ENCODE data around the gene LRP5. TPM values are rescaled to one million over a fixed set of nuclear protein-coding genes. Genes with fewer than 3 reads are reported as not detected.

The LRP5 gene
- total RNA-seq, 1 donor, result 0.42 TPM

GRCh38 chr11:68351450-68352275 lies 39.3 kb downstream of the LRP5 start:
- Histone ChIP-seq H3K4me1 (ENCODE audit: insufficient read depth, low read length) (no peaks in the 10 kb centered on the region), H3K27me3 (ENCODE audit: insufficient read depth, low read length) (no peaks in the 10 kb centered on the region), H3K4me3 (ENCODE audit: low read length) (no peak overlapping the region), H3K9me3 (ENCODE audit: low read depth, low read length) (no peaks in the 10 kb centered on the region)

DNA sequence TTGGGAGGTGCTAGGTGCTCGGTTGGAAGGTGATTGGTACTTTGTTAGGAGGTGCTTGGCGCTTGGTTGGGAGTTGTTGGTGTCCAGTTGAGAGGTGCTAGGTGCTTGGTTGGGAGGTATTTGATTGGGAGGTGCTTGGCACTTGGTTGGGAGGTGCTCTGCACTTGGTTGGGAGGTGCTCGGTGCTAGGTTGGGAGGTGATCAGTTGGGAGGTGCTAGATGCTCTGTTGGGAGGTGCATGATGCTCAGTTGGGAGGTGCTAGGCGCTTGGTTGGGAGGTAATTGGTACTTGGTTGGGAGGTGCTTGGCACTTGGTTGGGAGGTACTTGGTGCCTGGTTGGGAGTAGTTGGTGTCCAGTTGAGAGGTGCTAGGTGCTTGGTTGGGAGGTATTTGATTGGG lies 40.2 kb downstream of the LRP5 start:
- Histone ChIP-seq H3K9me3 (ENCODE audit: low read depth, low read length) (no peaks in the 10 kb centered on the region), H3K4me1 (ENCODE audit: insufficient read depth, low read length) (no peaks in the 10 kb centered on the region), H3K27me3 (ENCODE audit: insufficient read depth, low read length) (no peaks in the 10 kb centered on the region), H3K4me3 (ENCODE audit: low read length) (no peak overlapping the region)

DNA sequence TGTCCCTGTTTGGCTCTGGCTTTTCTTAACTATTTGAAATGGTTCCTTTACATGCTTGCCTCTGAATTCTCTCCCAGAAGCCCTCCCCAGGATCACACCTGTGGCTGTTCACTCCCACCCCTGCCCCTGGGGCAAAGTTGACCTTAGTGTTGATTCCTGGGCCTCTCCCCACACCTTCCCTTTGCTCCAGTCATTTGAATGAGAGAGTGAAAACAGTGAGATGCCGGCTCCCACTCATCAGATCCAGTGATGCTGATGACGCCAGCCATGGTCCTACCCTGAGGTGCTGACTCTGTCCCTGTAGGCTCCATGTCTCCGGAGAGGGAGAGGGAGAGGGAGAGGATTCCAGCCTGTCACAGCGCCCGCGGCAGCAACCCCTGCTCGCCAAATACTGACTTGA lies 40.7 kb downstream of the LRP5 start:
- no peaks in the 10 kb centered on the region for H3K27me3 ChIP-seq (ENCODE audit: insufficient read depth, low read length)
- no peaks in the 10 kb centered on the region for H3K4me1 ChIP-seq (ENCODE audit: insufficient read depth, low read length)
- no peaks in the 10 kb centered on the region for H3K9me3 ChIP-seq (ENCODE audit: low read depth, low read length)
- H3K4me3 ChIP-seq (ENCODE audit: low read length), result no peak overlapping the region

- Histone ChIP-seq H3K4me3 (ENCODE audit: low read length) (no peak overlapping the region), H3K4me1 (ENCODE audit: insufficient read depth, low read length) (no peaks in the 10 kb centered on the region), H3K27me3 (ENCODE audit: insufficient read depth, low read length) (no peaks in the 10 kb centered on the region), H3K9me3 (ENCODE audit: low read depth, low read length) (no peaks in the 10 kb centered on the region)
Measured at GRCh38 chr11:68353669-68354068, 41.3 kb downstream of the LRP5 start.

DNA sequence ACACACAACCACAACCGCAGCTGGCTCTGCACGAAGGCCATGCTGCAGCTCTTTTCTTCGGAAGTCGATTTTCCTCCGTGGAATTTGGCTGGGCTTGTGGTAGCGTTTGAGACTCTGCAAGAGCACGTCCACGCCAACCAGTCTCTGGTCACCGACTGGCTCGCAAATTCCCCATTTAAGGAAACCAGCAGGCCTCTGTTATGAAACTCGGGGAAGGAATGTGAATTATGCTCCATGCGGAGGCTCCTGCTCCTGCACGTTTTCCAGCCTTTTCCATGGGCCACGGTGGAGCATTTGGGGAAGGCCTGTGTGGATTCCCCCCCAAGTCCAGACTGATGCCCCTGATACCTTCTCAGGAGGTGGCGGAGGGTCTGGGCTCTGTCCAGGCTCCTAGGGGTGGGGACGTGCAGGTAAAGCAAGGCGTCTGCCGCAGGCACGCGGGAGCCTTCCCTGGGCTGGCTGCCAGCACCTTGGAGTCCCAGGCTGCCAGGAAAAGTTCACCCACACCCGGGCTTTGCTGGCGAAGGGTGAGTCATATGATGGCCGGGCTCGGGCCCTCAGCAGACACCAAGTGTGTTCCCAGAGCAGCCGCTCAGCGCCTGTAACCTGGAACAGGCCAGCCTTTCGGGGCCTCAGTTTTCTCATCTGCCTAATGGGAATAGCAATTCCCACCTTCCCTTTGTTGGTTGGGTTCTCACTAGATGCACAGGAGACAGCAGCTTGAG lies 41.9 kb downstream of the LRP5 start:
- Histone ChIP-seq H3K4me1 (ENCODE audit: insufficient read depth, low read length) (no peaks in the 10 kb centered on the region), H3K4me3 (ENCODE audit: low read length) (no peak overlapping the region), H3K27me3 (ENCODE audit: insufficient read depth, low read length) (no peaks in the 10 kb centered on the region), H3K9me3 (ENCODE audit: low read depth, low read length) (no peaks in the 10 kb centered on the region)

GRCh38 chr11:68355471-68355870 lies 43.1 kb downstream of the LRP5 start:
- Histone ChIP-seq H3K27me3 (ENCODE audit: insufficient read depth, low read length) (no peaks in the 10 kb centered on the region), H3K4me1 (ENCODE audit: insufficient read depth, low read length) (no peaks in the 10 kb centered on the region), H3K4me3 (ENCODE audit: low read length) (no peak overlapping the region), H3K9me3 (ENCODE audit: low read depth, low read length) (no peaks in the 10 kb centered on the region)

DNA sequence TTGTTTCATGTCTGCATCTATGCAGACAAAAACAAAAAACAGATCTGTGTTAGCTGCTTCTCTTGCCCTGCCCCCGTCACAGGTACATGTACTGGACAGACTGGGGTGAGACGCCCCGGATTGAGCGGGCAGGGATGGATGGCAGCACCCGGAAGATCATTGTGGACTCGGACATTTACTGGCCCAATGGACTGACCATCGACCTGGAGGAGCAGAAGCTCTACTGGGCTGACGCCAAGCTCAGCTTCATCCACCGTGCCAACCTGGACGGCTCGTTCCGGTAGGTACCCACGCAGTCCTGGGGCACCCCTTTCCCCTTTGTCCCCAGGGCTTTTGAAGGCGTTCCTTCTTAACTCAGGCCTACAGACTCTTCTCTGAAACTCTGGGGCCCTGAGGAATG lies 45.2 kb downstream of the LRP5 start:
- Histone ChIP-seq H3K9me3 (ENCODE audit: low read depth, low read length) (no peaks in the 10 kb centered on the region), H3K4me1 (ENCODE audit: insufficient read depth, low read length) (no peaks in the 10 kb centered on the region), H3K27me3 (ENCODE audit: insufficient read depth, low read length) (no peaks in the 10 kb centered on the region), H3K4me3 (ENCODE audit: low read length) (no peak overlapping the region)

- Histone ChIP-seq H3K4me3 (ENCODE audit: low read length) (no peak overlapping the region), H3K27me3 (ENCODE audit: insufficient read depth, low read length) (no peaks in the 10 kb centered on the region), H3K9me3 (ENCODE audit: low read depth, low read length) (no peaks in the 10 kb centered on the region), H3K4me1 (ENCODE audit: insufficient read depth, low read length) (no peaks in the 10 kb centered on the region)
Measured at GRCh38 chr11:68358416-68358815, 46.0 kb downstream of the LRP5 start.

GRCh38 chr11:68361702-68362101 lies 49.3 kb downstream of the LRP5 start:
- no peaks in the 10 kb centered on the region for H3K9me3 ChIP-seq (ENCODE audit: low read depth, low read length)
- no peaks in the 10 kb centered on the region for H3K4me1 ChIP-seq (ENCODE audit: insufficient read depth, low read length)
- no peak overlapping the region for H3K4me3 ChIP-seq (ENCODE audit: low read length)
- no peaks in the 10 kb centered on the region for H3K27me3 ChIP-seq (ENCODE audit: insufficient read depth, low read length)

- no peak overlapping the region for H3K4me3 ChIP-seq (ENCODE audit: low read length)
- H3K4me1 ChIP-seq (ENCODE audit: insufficient read depth, low read length), result no peaks in the 10 kb centered on the region
- no peaks in the 10 kb centered on the region for H3K27me3 ChIP-seq (ENCODE audit: insufficient read depth, low read length)
- H3K9me3 ChIP-seq (ENCODE audit: low read depth, low read length), result no peaks in the 10 kb centered on the region
Measured at GRCh38 chr11:68362801-68363379, 50.5 kb downstream of the LRP5 start.

- no peaks in the 10 kb centered on the region for H3K27me3 ChIP-seq (ENCODE audit: insufficient read depth, low read length)
- no peak overlapping the region for H3K4me3 ChIP-seq (ENCODE audit: low read length)
- no peaks in the 10 kb centered on the region for H3K9me3 ChIP-seq (ENCODE audit: low read depth, low read length)
- H3K4me1 ChIP-seq (ENCODE audit: insufficient read depth, low read length), result no peaks in the 10 kb centered on the region
Measured at GRCh38 chr11:68363776-68364175, 51.4 kb downstream of the LRP5 start.

GRCh38 chr11:68364581-68364980 lies 52.2 kb downstream of the LRP5 start:
- H3K27me3 ChIP-seq (ENCODE audit: insufficient read depth, low read length), result no peaks in the 10 kb centered on the region
- peaks cover 5% of the 10 kb centered on the region for H3K4me1 ChIP-seq (ENCODE audit: insufficient read depth, low read length)
- H3K4me3 ChIP-seq (ENCODE audit: low read length), result no peak overlapping the region
- no peaks in the 10 kb centered on the region for H3K9me3 ChIP-seq (ENCODE audit: low read depth, low read length)

- no peak overlapping the region for H3K4me3 ChIP-seq (ENCODE audit: low read length)
- H3K4me1 ChIP-seq (ENCODE audit: insufficient read depth, low read length), result peaks cover 19% of the 10 kb centered on the region
- no peaks in the 10 kb centered on the region for H3K9me3 ChIP-seq (ENCODE audit: low read depth, low read length)
- H3K27me3 ChIP-seq (ENCODE audit: insufficient read depth, low read length), result no peaks in the 10 kb centered on the region
Measured at GRCh38 chr11:68365943-68366435, 53.6 kb downstream of the LRP5 start.

GRCh38 chr11:68367252-68367651 lies 54.9 kb downstream of the LRP5 start:
- peaks cover 31% of the 10 kb centered on the region for H3K4me1 ChIP-seq (ENCODE audit: insufficient read depth, low read length)
- H3K4me3 ChIP-seq (ENCODE audit: low read length), result no peak overlapping the region
- H3K27me3 ChIP-seq (ENCODE audit: insufficient read depth, low read length), result no peaks in the 10 kb centered on the region
- H3K9me3 ChIP-seq (ENCODE audit: low read depth, low read length), result no peaks in the 10 kb centered on the region

- Histone ChIP-seq H3K4me1 (ENCODE audit: insufficient read depth, low read length) (peaks cover 42% of the 10 kb centered on the region), H3K4me3 (ENCODE audit: low read length) (no peak overlapping the region), H3K27me3 (ENCODE audit: insufficient read depth, low read length) (no peaks in the 10 kb centered on the region), H3K9me3 (ENCODE audit: low read depth, low read length) (no peaks in the 10 kb centered on the region)
Measured at GRCh38 chr11:68369756-68370155, 57.4 kb downstream of the LRP5 start.
